ENCODE measurements around the gene NKX2-2. TPM values are rescaled to one million over a fixed set of nuclear protein-coding genes. Genes with fewer than 3 reads are reported as not detected.

The NKX2-2 gene
- total RNA-seq, 1 experiment from 2014 or later: not detected

DNA sequence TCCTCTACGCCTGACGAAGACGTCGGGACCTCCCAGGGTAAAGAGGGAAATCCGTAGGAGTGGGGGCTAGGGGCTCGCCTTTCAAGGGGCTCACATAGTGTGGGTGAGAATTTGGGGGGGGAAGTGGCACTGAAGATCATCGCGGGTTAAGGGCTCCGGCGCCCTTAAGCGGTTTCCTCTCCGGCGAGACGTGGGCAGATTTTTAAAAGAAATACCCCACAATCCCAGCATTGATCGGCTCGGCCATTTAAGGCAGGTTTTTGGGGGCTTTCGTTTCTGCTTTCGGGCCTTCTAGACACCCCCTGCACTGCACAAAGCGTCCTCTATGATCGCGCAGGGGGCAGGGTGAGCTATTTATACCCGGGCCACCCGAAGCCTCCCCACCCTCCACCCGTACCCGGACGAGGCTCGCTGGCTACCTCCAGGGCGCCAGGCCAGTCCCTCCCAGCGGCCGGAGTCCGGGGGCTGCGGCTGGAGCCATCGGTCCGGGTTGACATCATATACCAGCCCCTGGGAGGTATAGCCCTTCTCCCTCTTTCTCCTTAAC is 1.2 kb downstream of the NKX2-2 start:
- Histone ChIP-seq H4K20me1 (ENCODE audit: insufficient read depth) (no peaks in the 10 kb centered on the region), H2AFZ (no peak overlapping the region), H3K27me3 (ENCODE audit: insufficient read depth, low read depth) (peaks cover 18% of the 10 kb centered on the region), H3K4me1 (replicated peaks; ENCODE audit: insufficient read depth) (no peaks in the 10 kb centered on the region), H3K4me2 (no peak overlapping the region), H3K9me2 (ENCODE audit: insufficient read depth) (no peaks in the 10 kb centered on the region), H3K79me2 (ENCODE audit: low read depth) (no peaks in the 10 kb centered on the region), H3K9me3 (ENCODE audit: insufficient read depth, low read depth) (no peaks in the 10 kb centered on the region), H3K27ac (no peak overlapping the region), H3K4me3 (no peak overlapping the region), H3F3A (ENCODE audit: insufficient read depth, low read depth) (no peaks in the 10 kb centered on the region), H3K36me3 (ENCODE audit: low read depth) (no peaks in the 10 kb centered on the region)
- ChIA-PET POLR2A (ENCODE audit: unreplicated experiment) (no interaction called here), CTCF (no interaction called here)
- no TSS peak for BruUV-seq (replicated peaks)
- DNase-seq: no peak
- TF ChIP-seq, protein P1, sequence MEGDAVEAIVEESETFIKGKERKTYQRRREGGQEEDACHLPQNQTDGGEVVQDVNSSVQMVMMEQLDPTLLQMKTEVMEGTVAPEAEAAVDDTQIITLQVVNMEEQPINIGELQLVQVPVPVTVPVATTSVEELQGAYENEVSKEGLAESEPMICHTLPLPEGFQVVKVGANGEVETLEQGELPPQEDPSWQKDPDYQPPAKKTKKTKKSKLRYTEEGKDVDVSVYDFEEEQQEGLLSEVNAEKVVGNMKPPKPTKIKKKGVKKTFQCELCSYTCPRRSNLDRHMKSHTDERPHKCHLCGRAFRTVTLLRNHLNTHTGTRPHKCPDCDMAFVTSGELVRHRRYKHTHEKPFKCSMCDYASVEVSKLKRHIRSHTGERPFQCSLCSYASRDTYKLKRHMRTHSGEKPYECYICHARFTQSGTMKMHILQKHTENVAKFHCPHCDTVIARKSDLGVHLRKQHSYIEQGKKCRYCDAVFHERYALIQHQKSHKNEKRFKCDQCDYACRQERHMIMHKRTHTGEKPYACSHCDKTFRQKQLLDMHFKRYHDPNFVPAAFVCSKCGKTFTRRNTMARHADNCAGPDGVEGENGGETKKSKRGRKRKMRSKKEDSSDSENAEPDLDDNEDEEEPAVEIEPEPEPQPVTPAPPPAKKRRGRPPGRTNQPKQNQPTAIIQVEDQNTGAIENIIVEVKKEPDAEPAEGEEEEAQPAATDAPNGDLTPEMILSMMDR (conservative IDR thresholded peaks at IDR 0.05): no peak
- TF ChIP-seq EZH2 (IDR thresholded peaks at IDR 0.05; ENCODE audit: low read depth): no peak
- intact Hi-C loops (cut with micrococcal nuclease; ENCODE audit: unreplicated experiment): no loop called here

DNA sequence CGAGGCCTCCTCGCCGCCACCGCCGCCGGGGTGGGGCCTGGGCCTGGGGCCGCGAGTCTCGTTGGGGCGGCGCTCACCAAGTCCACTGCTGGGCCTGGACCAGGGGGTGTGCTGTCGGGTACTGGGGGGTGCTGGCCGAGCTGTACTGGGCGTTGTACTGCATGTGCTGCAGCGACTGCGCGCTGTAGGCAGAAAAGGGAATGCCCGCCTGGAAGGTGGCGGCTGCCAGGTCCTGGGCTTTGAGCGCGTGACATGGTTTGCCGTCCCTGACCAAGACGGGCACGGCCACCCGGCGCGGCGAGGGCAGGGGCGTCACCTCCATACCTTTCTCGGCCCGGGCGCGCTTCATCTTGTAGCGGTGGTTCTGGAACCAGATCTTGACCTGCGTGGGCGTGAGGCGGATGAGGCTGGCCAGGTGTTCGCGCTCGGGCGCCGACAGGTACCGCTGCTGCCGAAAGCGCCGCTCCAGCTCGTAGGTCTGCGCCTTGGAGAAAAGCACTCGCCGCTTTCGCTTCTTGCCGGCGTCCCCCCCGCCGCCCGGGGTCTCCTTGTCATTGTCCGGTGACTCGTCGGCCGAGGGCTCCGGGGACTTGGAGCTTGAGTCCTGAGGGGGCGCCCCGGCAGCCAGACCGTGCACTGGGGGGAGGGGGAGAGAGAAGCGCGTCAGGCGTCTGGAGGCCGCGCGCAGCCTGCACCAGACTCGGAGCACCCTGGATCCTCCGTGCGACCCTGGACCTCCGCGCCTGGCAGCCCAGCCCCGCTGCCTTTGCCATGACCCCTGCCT is 1.8 kb downstream of the NKX2-2 start:
- no peak overlapping the region for H2AFZ ChIP-seq
- POLR2A ChIA-PET (ENCODE audit: unreplicated experiment): no interaction called here
- BruUV-seq (replicated peaks): no TSS peak
- H3K27me3 ChIP-seq (ENCODE audit: insufficient read depth, low read depth): peaks cover 14% of the 10 kb centered on the region
- H3K4me1 ChIP-seq (replicated peaks; ENCODE audit: insufficient read depth): no peaks in the 10 kb centered on the region
- TF ChIP-seq EZH2 (IDR thresholded peaks at IDR 0.05; ENCODE audit: low read depth): no peak
- TF ChIP-seq, protein P1 (conservative IDR thresholded peaks at IDR 0.05): no peak
- no peaks in the 10 kb centered on the region for H4K20me1 ChIP-seq (ENCODE audit: insufficient read depth)
- H3K79me2 ChIP-seq (ENCODE audit: low read depth): no peaks in the 10 kb centered on the region
- H3K4me2 ChIP-seq: no peak overlapping the region
- CTCF ChIA-PET: no interaction called here
- no peaks in the 10 kb centered on the region for H3K9me3 ChIP-seq (ENCODE audit: insufficient read depth, low read depth)
- intact Hi-C loops (cut with micrococcal nuclease; ENCODE audit: unreplicated experiment): no loop called here
- no peak overlapping the region for H3K27ac ChIP-seq
- H3F3A ChIP-seq (ENCODE audit: insufficient read depth, low read depth): no peaks in the 10 kb centered on the region
- H3K9me2 ChIP-seq (ENCODE audit: insufficient read depth): no peaks in the 10 kb centered on the region
- no peak overlapping the region for H3K4me3 ChIP-seq
- no peaks in the 10 kb centered on the region for H3K36me3 ChIP-seq (ENCODE audit: low read depth)
- DNase-seq: no peak

DNA sequence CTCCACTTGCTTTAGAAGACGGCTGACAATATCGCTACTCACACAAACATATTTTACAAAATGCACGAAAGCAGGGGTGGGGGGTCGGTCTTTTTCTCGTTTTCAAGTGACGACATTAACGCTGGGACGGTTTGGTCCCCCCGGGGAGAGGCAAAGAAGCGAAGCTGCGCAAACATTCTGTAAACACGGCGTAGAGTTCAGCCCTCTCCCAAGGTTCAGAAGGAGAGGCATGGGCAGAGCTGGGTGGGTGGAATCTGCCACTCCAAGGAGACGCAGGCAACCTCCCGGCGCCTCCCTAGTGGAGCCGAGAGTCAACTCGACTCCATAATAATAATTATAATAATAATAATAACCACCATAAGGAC is 2.4 kb downstream of the NKX2-2 start:
- no peaks in the 10 kb centered on the region for H3F3A ChIP-seq (ENCODE audit: insufficient read depth, low read depth)
- DNase-seq: no peak
- no peaks in the 10 kb centered on the region for H3K9me2 ChIP-seq (ENCODE audit: insufficient read depth)
- intact Hi-C loops (cut with micrococcal nuclease; ENCODE audit: unreplicated experiment): no loop called here
- no peaks in the 10 kb centered on the region for H4K20me1 ChIP-seq (ENCODE audit: insufficient read depth)
- TF ChIP-seq, protein P1 (conservative IDR thresholded peaks at IDR 0.05): no peak
- TF ChIP-seq EZH2 (IDR thresholded peaks at IDR 0.05; ENCODE audit: low read depth): no peak
- H3K79me2 ChIP-seq (ENCODE audit: low read depth): no peaks in the 10 kb centered on the region
- H3K9me3 ChIP-seq (ENCODE audit: insufficient read depth, low read depth): no peaks in the 10 kb centered on the region
- H2AFZ ChIP-seq: no peak overlapping the region
- POLR2A ChIA-PET (ENCODE audit: unreplicated experiment): no interaction called here
- H3K4me1 ChIP-seq (replicated peaks; ENCODE audit: insufficient read depth): no peaks in the 10 kb centered on the region
- CTCF ChIA-PET: no interaction called here
- H3K36me3 ChIP-seq (ENCODE audit: low read depth): no peaks in the 10 kb centered on the region
- BruUV-seq (replicated peaks): no TSS peak
- no peak overlapping the region for H3K27ac ChIP-seq
- peaks cover 8% of the 10 kb centered on the region for H3K27me3 ChIP-seq (ENCODE audit: insufficient read depth, low read depth)
- H3K4me3 ChIP-seq: no peak overlapping the region
- H3K4me2 ChIP-seq: no peak overlapping the region

All from PC-9 (cell line).